OCI-M2 (cell line): ENCODE data around the gene RHOT1.
A peak's percentile ranks its signal among the peaks of the same experiment; 100 is the strongest.
"Not testable (repeated sequence)": the region's sequence is repeated elsewhere in the genome, so short reads cannot be mapped to it uniquely, and the experiment has no call there.

ENCODE experiments used
- DNase-seq: peaks from one replicate; lab custom pipeline; 2025; ENCODE audit not compliant: unreplicated experiment; lab: John Stamatoyannopoulos, UW

Gene RHOT1

GRCh38 chr17:32142038-32142856 lies at the start of gene RHOT1:
Gene RHOT1 (plus strand): TSS chr17:32142502. CDS start chr17:32142693, 191 bp downstream.
- peak; percentile 50 for DNase-seq

GRCh38 chr17:32099686-32100085 lies 42.6 kb upstream of the RHOT1 start:
- no peak for DNase-seq

DNA sequence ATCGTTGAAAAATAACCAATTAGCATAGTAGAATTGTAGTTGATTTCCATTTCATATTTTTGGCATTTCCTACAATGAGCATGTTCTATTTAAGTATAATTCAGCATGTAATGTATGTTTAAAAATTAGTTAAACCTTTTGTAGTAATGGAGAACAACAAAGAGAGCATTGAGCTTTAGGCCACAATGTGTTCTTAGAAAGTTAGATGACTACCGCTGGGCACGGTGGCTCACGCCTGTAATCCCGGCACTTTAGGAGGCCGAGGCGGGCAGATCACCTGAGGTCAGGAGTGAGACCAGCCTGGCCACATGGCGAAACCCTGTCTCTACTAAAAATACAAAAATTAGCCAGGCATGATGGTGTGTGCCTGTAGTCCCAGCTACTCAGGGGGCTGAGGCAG lies 42.0 kb upstream of the RHOT1 start:
- DNase-seq, result not testable (repeated sequence)

DNA sequence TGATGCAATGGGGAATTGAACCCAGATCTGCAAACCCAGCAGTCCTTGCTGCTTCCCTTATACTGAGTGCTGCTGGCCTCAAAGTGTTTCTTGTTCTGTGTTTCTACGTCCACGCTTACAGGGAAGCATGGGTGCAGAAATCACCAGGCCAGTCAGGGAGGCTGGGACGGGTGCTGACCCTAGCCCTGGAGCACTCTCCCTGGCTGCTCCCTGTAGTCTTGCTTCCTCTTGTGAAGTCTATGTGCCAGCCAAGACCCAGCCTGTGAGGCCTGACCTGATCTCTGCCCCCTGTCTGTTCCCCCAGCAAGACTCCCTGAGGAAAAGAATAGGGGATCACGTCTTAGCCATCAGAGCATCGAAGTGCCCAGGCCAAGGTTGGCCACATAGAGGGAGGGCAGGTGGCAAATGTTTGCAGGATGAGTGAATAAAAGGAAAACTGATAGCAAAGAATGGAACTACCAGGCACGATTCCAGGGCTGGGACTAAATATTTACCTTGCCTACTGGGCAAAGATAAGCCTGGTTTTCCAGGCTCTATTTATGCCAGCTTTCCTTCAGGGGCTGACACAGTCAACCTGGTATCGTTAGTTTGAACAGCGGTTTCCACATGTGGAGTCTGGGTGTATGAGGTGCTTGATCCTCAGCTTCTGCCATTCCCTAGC lies 41.2 kb upstream of the RHOT1 start:
- DNase-seq, result no peak

GRCh38 chr17:32102172-32102571 lies 40.1 kb upstream of the RHOT1 start:
- DNase-seq, result no peak

DNA sequence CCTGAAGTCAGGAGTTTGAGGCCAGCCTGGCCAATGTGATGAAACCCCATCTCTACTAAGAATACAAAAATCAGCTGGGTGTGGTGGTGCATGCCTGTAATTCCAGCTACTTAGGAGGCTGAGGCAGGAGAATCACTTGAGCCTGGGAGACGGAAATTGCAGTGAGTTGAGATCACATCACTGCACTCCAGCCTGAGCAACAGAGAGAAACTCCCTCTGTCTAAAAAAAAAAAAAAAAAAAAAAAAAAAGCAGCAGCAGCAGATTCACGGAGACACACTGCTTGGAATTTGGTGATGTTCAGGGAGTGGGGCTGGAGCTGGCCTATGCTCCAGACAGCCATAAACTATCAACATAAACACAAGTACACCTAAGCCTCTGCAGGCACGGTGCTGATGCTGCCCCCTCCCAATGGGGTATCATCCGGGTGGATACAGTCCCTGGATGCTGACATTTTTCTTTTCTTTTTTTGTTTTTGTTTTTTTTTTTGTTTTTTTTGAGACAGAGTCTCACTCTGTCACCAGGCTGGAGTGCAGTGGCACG lies 39.6 kb upstream of the RHOT1 start:
- DNase-seq, result no peak

DNA sequence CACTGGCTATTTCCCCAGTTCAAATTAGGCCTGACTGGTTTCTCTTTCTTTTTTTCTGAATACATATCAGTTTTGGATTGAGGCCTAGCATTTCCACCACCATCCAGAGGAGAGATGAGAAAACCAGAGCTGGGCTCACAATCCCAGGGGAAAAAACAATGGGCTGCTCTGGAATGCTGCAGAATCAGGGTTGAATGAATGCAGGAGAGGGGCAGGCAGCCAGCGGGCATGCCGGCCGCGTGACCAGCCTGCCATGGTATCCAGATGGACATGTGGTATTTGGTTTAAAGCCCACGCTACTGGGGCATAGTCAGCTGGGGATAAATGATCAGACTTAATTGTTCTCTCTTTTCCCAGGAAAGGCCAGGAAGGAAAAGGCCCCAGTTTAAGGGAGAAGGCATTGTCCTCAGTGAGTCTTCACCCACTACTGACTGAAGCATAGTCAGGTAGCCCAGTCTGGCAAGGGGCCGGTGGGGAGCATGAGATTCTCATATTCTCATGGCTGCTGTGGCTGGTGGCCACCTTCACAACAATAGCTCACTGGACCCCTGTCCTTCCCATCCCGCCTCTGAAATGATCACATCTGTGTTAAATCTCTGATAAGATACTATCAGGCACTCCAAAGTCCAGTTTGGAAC lies 38.7 kb upstream of the RHOT1 start:
- no peak for DNase-seq

- no peak for DNase-seq
Observed at GRCh38 chr17:32104158-32104557, 38.1 kb upstream of the RHOT1 start.

DNA sequence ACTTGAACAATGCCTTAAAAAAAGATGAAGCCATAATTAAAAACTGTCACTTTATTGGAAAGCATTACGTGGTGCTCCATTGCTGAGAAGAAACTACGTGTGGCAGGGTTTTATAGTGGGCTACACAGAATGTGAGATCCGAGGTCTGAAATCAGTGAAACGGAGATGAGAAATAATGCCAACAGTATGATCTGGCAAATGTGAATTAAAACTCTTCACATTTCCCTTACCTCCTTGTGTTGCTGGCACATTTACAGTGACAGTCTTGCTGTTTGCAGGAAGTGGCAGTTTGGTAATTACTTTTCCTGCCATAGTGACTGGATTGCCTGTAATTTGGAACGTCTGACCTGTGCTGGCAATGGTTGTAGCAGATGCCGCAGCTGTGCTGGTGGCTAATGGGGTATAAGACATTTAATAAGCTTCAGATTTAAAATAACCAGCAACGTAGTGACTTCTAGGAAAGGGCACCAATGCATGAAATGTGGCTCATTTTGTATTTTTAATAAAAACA lies 35.8 kb upstream of the RHOT1 start:
- not testable (repeated sequence) for DNase-seq

DNA sequence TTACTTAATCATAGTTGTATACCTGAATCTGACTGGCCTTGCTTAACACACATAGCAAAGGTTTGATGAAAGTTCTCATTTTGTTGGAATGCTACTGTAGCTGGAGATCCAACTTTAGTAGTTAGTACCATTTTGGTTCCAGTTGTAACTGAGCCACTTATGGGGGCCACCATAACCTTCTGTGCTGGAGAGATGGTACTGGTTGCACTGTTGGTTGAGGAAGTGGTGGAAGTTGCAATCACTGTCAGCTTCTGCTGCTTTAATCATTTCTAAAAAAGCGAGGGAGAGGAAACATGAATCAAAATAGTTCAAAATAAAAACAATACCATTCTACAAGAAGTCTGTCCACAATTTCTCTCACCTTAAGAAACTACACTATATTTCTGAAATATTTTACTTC lies 35.1 kb upstream of the RHOT1 start:
- not testable (repeated sequence) for DNase-seq

- no peak for DNase-seq
Observed at GRCh38 chr17:32110596-32110995, 31.7 kb upstream of the RHOT1 start.

DNA sequence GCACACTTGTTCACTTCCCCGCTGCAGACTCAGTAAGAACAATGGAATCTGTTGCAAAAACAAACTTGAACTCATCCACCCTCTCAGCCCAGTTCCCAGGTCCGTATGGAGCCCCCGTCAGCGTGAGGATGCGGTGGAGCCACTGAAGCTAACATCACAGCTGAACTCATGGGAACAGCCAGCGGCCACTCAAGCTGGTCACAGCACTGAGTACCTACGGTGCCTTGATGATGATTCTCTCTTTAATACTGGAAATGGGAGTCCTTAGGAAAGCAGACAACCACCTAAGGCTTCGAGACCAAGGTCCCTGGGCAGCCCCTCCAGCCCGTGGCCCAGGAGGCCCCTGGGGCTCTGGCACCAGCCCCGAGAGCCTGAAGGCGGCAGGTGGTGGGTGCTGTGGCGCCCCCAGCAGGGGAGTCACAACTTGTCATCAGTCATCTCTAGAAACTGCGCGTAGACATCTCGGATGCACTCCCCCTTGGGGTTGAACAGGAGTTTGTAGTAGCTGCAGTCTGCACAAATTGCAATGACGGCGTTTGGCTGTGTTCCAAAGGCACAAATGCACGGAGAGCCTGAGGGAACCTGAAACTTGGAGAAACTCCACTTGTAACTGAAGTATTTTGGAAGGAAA lies 31.0 kb upstream of the RHOT1 start:
- DNase-seq, result no peak

DNA sequence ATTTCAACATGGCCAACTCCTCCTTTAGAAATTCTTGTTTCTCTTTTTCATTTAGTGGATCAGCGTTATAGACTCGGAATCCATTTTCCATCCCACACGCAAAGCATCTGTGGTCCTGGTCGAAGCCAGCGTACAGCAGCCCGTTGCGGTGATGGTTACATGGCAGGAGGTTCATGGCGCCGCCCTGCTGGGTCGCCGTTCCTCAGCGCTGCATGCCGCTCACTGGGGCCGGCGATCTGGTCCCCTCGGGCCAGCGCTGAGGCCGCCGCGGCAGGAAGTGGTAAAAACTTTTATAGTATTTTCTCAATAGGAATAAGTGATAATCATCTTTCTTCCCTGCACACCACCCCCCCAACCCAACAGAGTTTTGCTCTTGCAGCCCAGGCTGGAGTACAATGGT lies 29.9 kb upstream of the RHOT1 start:
- DNase-seq, result no peak

DNA sequence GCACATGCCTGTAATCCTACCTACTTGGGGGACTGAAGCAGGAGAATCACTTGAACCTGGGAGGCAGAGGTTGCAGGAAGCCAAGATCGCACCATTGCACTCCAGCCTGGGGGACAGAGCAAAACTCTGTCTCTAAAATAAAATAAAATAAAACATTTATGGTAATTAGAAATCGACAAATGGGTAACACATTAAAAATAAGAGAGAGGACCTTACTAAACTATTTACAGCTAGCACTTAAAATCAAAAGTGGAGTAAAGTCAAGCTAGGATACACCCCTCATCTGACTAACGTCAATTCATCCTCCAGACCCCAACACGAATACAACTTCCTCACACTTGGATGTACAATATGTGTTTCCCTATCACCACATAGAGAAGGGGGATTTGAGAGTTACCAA lies 27.8 kb upstream of the RHOT1 start:
- DNase-seq, result no peak

- not testable (repeated sequence) for DNase-seq
Observed at GRCh38 chr17:32115546-32115945, 26.8 kb upstream of the RHOT1 start.

- no peak for DNase-seq
Observed at GRCh38 chr17:32116937-32117336, 25.4 kb upstream of the RHOT1 start.

DNA sequence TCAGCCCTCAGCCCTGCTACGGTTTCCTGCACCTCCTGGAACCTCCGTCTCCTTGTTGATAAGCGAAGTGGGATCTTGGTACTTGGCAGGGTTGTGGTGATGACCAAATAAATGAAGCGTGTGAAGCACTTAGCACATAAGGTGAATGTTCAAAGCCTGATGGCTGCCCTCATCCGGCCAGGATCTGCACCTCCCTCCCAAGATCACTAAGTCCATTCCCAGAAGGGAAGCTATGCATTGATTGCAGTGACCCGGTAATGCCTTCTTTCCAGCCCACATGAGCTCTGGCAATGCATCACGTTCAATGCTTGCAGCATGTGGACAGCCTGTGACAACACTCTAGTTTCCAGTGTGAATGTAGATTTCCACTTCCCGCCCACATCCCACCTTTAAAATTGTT lies 24.9 kb upstream of the RHOT1 start:
- no peak for DNase-seq

- DNase-seq, result not testable (repeated sequence)
Observed at GRCh38 chr17:32118088-32118487, 24.2 kb upstream of the RHOT1 start.

GRCh38 chr17:32118835-32119234 lies 23.5 kb upstream of the RHOT1 start:
- no peak for DNase-seq

DNA sequence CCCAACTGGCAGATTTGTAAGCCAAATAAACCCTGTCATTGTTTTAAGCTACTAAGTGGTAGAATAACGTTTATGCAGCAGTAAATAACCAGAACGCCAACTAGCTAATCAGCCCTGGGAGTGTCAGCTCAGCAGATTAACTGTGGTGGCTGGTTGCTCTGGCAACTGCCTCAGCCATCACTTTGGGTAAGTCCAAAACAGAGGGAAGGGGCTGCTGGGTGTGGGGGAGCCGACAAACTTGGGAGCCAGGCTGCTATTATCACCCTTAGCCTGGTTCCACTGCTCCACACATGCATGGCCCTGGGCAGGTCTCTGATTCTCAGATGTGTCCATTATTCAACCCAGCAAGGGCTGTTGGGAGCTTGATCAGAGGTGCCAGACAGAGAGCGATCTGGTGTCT lies 22.2 kb upstream of the RHOT1 start:
- no peak for DNase-seq

DNA sequence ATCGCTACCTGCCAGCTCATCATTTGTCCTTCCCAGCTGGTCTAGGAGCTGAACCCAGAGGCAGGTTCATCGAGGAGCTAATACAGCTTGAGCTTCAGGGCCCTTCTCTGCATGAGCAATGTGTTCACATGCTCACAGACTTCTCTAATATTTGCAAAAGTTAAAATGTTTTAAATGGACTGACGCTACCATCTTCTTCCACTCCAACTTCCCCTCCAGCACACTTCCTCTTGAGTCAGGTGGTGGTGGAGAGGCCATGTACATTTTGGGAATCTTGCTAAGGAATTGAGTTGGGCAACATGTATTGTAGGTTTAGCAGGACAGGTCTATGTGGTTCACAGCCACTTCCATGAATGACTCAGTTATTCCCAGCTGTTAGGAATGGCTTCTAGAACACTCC lies 21.6 kb upstream of the RHOT1 start:
- no peak for DNase-seq
